Hepatocyte (in vitro differentiated cells): ENCODE measurements around the gene ADCY6.

Experiments
- EZH2 ChIP-seq: fragments of 200-600 bp; sonication (generic); IDR thresholded peaks from 2 replicates; pipeline ENCODE4 v1.6.1; 2016; ENCODE audit warnings: antibody characterized with exemption, mild to moderate bottlenecking, borderline replicate concordance
- EZH2phosphoT487 ChIP-seq: fragments of 200-600 bp; sonication (generic); IDR thresholded peaks from one replicate; pipeline ENCODE4 v1.6.1; 2018; ENCODE audit warnings: antibody characterized with exemption, mild to moderate bottlenecking, low read depth, moderate library complexity; ENCODE audit not compliant: unreplicated experiment, severe bottlenecking
- TF ChIP-seq, protein P1 (sequence below): fragments of 200-600 bp; sonication (generic); IDR thresholded peaks from 2 replicates; pipeline ENCODE4 v1.5.1; 2016; ENCODE audit warnings: antibody characterized with exemption, mild to moderate bottlenecking; ENCODE audit not compliant: poor library complexity

GRCh38 chr12:48744251-48745008 is 44.5 kb downstream of the ADCY6 start:
- TF ChIP-seq, protein P1, sequence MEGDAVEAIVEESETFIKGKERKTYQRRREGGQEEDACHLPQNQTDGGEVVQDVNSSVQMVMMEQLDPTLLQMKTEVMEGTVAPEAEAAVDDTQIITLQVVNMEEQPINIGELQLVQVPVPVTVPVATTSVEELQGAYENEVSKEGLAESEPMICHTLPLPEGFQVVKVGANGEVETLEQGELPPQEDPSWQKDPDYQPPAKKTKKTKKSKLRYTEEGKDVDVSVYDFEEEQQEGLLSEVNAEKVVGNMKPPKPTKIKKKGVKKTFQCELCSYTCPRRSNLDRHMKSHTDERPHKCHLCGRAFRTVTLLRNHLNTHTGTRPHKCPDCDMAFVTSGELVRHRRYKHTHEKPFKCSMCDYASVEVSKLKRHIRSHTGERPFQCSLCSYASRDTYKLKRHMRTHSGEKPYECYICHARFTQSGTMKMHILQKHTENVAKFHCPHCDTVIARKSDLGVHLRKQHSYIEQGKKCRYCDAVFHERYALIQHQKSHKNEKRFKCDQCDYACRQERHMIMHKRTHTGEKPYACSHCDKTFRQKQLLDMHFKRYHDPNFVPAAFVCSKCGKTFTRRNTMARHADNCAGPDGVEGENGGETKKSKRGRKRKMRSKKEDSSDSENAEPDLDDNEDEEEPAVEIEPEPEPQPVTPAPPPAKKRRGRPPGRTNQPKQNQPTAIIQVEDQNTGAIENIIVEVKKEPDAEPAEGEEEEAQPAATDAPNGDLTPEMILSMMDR = no peak
- TF ChIP-seq EZH2 (no peak), EZH2phosphoT487 (no peak)
